ENCODE results near the gene ADGRF4. TPM values are rescaled to one million over a fixed set of nuclear protein-coding genes. Genes with fewer than 3 reads are reported as not detected.

The ADGRF4 gene
- total RNA-seq, 4 donors from 2014 or later, result 0.22 TPM; not detected in 3

DNA sequence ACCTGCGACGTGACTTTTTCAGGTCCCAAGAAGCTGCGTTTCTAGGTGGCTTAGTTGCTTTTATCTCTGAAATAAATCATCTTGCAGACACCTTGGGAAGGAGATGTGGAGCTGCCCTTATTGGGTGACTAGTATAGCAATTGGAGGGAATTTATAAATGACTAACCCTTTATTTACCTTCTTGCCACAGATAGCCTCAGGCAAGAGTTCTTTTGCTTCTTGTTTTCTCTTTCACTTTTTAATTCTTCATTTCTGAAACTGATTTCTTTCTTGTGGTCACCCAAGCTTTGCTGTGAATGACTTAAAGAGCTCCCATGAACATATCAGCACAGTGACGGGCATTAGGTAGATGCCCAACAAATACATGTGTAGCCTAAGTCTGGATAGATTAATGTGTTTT is 3.0 kb downstream of the ADGRF4 start:
- TF ChIP-seq, protein P1, sequence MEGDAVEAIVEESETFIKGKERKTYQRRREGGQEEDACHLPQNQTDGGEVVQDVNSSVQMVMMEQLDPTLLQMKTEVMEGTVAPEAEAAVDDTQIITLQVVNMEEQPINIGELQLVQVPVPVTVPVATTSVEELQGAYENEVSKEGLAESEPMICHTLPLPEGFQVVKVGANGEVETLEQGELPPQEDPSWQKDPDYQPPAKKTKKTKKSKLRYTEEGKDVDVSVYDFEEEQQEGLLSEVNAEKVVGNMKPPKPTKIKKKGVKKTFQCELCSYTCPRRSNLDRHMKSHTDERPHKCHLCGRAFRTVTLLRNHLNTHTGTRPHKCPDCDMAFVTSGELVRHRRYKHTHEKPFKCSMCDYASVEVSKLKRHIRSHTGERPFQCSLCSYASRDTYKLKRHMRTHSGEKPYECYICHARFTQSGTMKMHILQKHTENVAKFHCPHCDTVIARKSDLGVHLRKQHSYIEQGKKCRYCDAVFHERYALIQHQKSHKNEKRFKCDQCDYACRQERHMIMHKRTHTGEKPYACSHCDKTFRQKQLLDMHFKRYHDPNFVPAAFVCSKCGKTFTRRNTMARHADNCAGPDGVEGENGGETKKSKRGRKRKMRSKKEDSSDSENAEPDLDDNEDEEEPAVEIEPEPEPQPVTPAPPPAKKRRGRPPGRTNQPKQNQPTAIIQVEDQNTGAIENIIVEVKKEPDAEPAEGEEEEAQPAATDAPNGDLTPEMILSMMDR (IDR thresholded peaks at IDR 0.05; ENCODE audit: low read depth), result no peak

DNA sequence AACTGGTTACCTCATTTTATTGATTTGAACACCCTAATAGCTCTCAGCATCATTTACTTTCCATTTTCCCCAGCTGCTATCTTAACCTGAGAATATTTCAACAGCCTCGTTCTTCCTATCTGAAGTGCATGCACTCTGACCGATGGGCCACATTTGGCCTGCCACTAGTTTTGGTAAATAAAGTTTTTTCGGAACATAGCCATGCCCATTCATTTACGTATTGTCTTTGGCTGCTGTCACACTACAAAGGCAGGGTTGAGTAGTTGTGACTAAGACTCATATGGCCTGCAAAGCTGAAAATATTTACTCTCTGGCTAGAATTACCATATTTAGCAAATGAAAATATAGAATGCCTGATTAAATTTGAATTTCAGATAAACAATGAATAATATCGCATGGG is 10.8 kb downstream of the ADGRF4 start:
- TF ChIP-seq, protein P1 (IDR thresholded peaks at IDR 0.05; ENCODE audit: low read depth), result no peak

DNA sequence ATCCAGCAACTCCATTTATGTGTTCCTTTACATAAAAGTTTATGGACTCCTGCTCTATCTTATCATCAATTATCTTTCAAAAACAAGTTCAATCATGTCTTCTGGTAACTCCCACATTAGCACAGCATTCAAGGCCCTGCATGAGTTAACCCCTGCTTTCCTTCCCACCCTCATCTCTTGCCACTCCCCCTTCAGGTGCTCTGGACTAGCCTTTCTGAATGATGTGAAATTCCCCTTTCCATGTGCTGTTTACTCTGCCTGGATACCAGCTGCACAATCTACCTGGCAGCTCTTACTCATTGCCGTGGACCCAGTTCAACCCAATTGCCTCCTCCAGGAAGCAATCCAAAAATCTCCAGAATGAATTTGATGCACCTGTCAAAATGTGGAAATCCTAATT is 11.9 kb downstream of the ADGRF4 start:
- TF ChIP-seq, protein P1 (IDR thresholded peaks at IDR 0.05; ENCODE audit: low read depth), result no peak

DNA sequence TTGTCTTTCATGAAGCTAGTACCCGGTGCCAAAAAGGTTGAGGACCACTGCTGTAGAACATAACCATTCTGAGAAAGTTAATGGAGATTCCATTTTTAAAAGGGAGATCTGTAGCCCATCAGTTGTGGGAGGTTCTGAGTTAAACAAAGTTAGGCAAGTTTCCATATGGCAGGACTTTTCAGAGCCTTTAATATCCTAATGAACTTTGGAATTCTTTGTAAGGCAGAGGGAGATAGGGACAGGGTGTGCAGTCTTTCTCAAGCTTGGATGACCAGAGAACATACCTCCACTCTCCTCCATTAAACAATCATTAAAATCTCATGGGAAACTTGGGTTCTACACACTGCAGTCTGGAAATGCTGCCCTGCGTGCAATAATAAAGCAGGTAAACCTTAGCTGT is 14.8 kb downstream of the ADGRF4 start:
- TF ChIP-seq, protein P1 (IDR thresholded peaks at IDR 0.05; ENCODE audit: low read depth), result no peak

DNA sequence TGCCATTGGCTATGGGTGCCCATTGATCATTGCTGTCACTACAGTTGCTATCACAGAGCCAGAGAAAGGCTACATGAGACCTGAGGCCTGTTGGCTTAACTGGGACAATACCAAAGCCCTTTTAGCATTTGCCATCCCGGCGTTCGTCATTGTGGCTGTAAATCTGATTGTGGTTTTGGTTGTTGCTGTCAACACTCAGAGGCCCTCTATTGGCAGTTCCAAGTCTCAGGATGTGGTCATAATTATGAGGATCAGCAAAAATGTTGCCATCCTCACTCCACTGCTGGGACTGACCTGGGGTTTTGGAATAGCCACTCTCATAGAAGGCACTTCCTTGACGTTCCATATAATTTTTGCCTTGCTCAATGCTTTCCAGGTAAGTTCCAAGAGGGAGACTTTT is 16.4 kb downstream of the ADGRF4 start:
- TF ChIP-seq, protein P1 (IDR thresholded peaks at IDR 0.05; ENCODE audit: low read depth), result no peak

DNA sequence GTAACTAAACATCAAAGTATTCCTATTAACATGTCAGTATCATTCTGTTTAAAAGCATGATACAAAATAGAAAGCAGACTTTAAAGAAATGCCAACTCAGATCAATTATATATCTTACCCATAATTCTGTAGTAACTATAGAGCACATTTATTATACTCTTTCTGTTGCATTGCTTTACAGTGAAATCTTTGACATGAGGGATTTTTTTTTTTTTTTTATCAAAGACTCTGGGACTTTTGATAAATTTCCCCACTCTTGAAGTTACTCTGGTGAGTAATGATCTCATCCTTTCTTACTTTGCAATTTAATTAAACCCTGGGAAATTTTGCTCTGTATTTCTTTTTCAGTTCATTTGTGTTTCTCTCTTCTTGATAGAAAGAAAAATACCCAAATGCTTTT is 17.4 kb downstream of the ADGRF4 start:
- TF ChIP-seq, protein P1 (IDR thresholded peaks at IDR 0.05; ENCODE audit: low read depth), result no peak

DNA sequence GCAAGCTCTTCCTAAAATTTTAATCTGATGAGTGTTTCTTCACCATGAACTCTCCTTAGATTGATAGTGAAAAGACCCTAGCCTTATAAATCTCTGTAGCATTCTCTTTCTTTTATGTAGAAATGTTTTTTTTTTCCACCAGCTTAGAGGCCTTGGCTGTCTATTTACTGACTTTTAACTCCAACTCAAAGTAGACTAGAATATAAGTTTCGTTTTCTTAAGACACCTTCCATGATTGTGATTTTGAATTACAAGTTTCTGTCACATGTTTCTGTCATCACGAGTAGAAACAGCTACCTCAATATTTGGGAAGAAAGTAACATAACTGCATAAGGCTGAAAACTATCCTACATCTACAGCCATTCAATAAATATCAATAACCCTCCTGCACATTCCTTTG is 17.8 kb downstream of the ADGRF4 start:
- TF ChIP-seq, protein P1 (IDR thresholded peaks at IDR 0.05; ENCODE audit: low read depth), result no peak

All from subcutaneous adipose tissue (tissue), 4 donors.